ENCODE measurements around the gene MARK3. TPM values are rescaled to one million over a fixed set of nuclear protein-coding genes. Genes with fewer than 3 reads are reported as not detected.

The MARK3 gene
- total and polyA plus RNA-seq, 2 of the 13 experiments (the other 11 are each of a cell fraction or from before 2014, with no cell fraction given): 47.7 to 56.6 TPM

- TF ChIP-seq ARID4A (CRISPR knock-in tag; IDR thresholded peaks at IDR 0.05; ENCODE audit: borderline replicate concordance) (peak; percentile 53; the same call in 1 of the 2 replicates), NCOA2 (CRISPR knock-in tag; IDR thresholded peaks at IDR 0.05) (0 out of 2 replicates have a peak, but pooled peaks have one; percentile 16)
Observed at GRCh38 chr14:103525430-103526246, 140.4 kb downstream of the MARK3 start (continued).

GRCh38 chr14:103526247-103526913, 141.2 kb downstream of the MARK3 start:
- peak overlapping the region; percentile 78 for H3K4me2 ChIP-seq (ENCODE audit: low read depth, low read length)
- H3K27ac ChIP-seq (ENCODE audit: extremely low read length, insufficient read depth, low read length): peak overlapping the region; percentile 89
- H3K27me3 ChIP-seq (ENCODE audit: control insufficient read depth in 1 of 2, insufficient read depth in 2 of 2, low read length in 2 of 2): no peaks in the 10 kb centered on the region; a peak in 1 of 5 replicates
- H3K4me1 ChIP-seq (ENCODE audit: insufficient read depth, low read length): peaks cover 73% of the 10 kb centered on the region
- no TSS peak for BruUV-seq (replicated peaks)
- no peaks in the 10 kb centered on the region for H4K20me1 ChIP-seq (ENCODE audit: insufficient read depth, low read length)
- H2AFZ ChIP-seq (ENCODE audit: low read length): no peak overlapping the region
- CTCF ChIA-PET (ENCODE audit: low intra/inter-chr PET ratio, low total read pairs): no interaction called here
- POLR2A ChIA-PET: interaction anchor here (1.1 to 3.1 kb wide), 5 partner anchors 8 to 353 kb away, joined by 3 to 24 read pairs (median 12); partner anchors contain the start of genes BAG5 and COA8
- no peak for DNase-seq (ENCODE audit: low spot score)
- peak overlapping the region; percentile 53 for H3K9ac ChIP-seq (ENCODE audit: insufficient read depth, low read depth, low read length)
- peak overlapping the region in 1 of 3 experiments; percentile 51; a peak in 2 of 6 replicates for H3K4me3 ChIP-seq (replicated peaks in 1 of 3; ENCODE audit: insufficient read depth in 1 of 3, low read depth in 2 of 3, low read length in 3 of 3)
- intact Hi-C loops (cut with micrococcal nuclease; ENCODE audit: unreplicated experiment) (no loop called here), in situ Hi-C loops (cut with HindIII; ENCODE audit: extremely low pct_ligation_motif_present, low pct_unique_long_range_greater_than_20kb) (no loop called here)
- H3K79me2 ChIP-seq (ENCODE audit: insufficient read depth, low read length): peaks cover 34% of the 10 kb centered on the region
- 10% methylated on average over 6 of the region's 8 CpGs for WGBS (ENCODE audit: low lambda C conversion rate)
- ATAC-seq: peak; percentile 38
- H3K36me3 ChIP-seq (replicated peaks in 1 of 2; ENCODE audit: control insufficient read depth in 1 of 2, insufficient read depth in 2 of 2, low read length in 2 of 2): peaks cover 0 to 3% of the 10 kb centered on the region in 2 experiments; a peak in 2 of 5 replicates
- no peak for FAIRE-seq
- no peaks in the 10 kb centered on the region for H3K9me3 ChIP-seq (ENCODE audit: low read length)
- peak; percentile 93; the same call in 1 of the 2 replicates for TF ChIP-seq RXRA (CRISPR knock-in tag; IDR thresholded peaks at IDR 0.05)
- TF ChIP-seq, protein P1, sequence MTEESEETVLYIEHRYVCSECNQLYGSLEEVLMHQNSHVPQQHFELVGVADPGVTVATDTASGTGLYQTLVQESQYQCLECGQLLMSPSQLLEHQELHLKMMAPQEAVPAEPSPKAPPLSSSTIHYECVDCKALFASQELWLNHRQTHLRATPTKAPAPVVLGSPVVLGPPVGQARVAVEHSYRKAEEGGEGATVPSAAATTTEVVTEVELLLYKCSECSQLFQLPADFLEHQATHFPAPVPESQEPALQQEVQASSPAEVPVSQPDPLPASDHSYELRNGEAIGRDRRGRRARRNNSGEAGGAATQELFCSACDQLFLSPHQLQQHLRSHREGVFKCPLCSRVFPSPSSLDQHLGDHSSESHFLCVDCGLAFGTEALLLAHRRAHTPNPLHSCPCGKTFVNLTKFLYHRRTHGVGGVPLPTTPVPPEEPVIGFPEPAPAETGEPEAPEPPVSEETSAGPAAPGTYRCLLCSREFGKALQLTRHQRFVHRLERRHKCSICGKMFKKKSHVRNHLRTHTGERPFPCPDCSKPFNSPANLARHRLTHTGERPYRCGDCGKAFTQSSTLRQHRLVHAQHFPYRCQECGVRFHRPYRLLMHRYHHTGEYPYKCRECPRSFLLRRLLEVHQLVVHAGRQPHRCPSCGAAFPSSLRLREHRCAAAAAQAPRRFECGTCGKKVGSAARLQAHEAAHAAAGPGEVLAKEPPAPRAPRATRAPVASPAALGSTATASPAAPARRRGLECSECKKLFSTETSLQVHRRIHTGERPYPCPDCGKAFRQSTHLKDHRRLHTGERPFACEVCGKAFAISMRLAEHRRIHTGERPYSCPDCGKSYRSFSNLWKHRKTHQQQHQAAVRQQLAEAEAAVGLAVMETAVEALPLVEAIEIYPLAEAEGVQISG (CRISPR knock-in tag; IDR thresholded peaks at IDR 0.05): peak; percentile 12; the same call in 1 of the 2 replicates
- 0 out of 2 replicates have a peak, but pooled peaks have one; percentile 15 for TF ChIP-seq FOXK1 (CRISPR knock-in tag; IDR thresholded peaks at IDR 0.05; ENCODE audit: borderline replicate concordance, low read depth)
- no peak for TF ChIP-seq MTA1 (CRISPR knock-in tag; IDR thresholded peaks at IDR 0.05; ENCODE audit: borderline replicate concordance)
- no peak for TF ChIP-seq ZNF414 (CRISPR knock-in tag; IDR thresholded peaks at IDR 0.05)
- 0 out of 2 replicates have a peak, but pooled peaks have one; percentile 21 for TF ChIP-seq ZNF274 (CRISPR knock-in tag; IDR thresholded peaks at IDR 0.05)
- peak; percentile 52; the same call in 1 of the 2 replicates for TF ChIP-seq ETV5 (CRISPR knock-in tag; IDR thresholded peaks at IDR 0.05; ENCODE audit: borderline replicate concordance)
- TF ChIP-seq ZEB1 (IDR thresholded peaks at IDR 0.05; ENCODE audit: insufficient replicate concordance, low read depth): peak; percentile 65
- 0 out of 2 replicates have a peak, but pooled peaks have one; percentile 55 for TF ChIP-seq ZNF451 (CRISPR knock-in tag; IDR thresholded peaks at IDR 0.05)
